Sigmoid colon (tissue), 4 donors: Measurements from ENCODE around the gene NR6A1.

Experiments
- CTCF ChIP-seq, 4 experiments: fragments of 450-650 bp in 3 of 4; fragments of 200-600 bp in 1 of 4; IDR thresholded peaks; one replicate each; pipeline ENCODE4 v1.5.1; 2016 to 2019; ENCODE audit warnings: antibody characterized with exemption in 4 of 4, mild to moderate bottlenecking in 3 of 4, moderate library complexity in 2 of 4
- EP300 ChIP-seq, 4 donors: sonication (generic); formaldehyde crosslinking; IDR thresholded peaks; one replicate each; pipeline ENCODE4 v1.6.1; 2017; ENCODE audit warnings: antibody characterized with exemption in 4 of 4
- POLR2A ChIP-seq, 2 donors: fragments of 450-650 bp; IDR thresholded peaks; one replicate each; pipeline ENCODE4 v1.6.1; 2016; ENCODE audit warnings: antibody characterized with exemption in 2 of 2, mild to moderate bottlenecking in 2 of 2, moderate library complexity in 2 of 2
- POLR2AphosphoS5 ChIP-seq, 4 donors: sonication (generic); formaldehyde crosslinking; IDR thresholded peaks; one replicate each; pipeline ENCODE4 v1.6.1; 2017; ENCODE audit warnings: antibody characterized with exemption in 4 of 4

DNA sequence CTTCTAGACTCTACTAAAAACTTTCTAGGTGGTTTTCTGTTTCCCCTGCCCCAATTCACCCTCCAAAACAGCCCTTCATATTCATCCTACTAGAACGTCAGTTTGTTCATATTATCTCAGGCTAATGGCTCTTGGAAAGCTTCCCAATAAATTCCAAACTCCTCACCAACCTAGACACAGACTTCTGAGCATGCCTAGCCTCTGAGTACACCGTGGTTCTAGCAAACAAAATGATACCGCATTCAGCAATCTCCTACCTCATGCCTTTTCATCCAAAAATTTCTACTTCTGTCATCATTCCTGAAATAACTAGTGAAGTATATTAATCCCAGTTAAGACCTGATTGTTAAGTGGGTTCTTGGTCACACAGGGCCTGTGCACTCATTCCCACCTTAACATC lies 217.4 kb downstream of the NR6A1 start:
- TF ChIP-seq POLR2A (IDR thresholded peaks at IDR 0.05) (no peak), CTCF (IDR thresholded peaks at IDR 0.05) (no peak), POLR2AphosphoS5 (IDR thresholded peaks at IDR 0.05) (no peak), EP300 (IDR thresholded peaks at IDR 0.05) (no peak)
